GM10248 (cell line): ENCODE data around the gene COPS4.

Source experiments
- CTCF ChIA-PET: fragments of 300-600 bp; sonication (Branson Sonifier 250); formaldehyde crosslinking; extraction: SDS; loops from one replicate; lab custom pipeline; 2021; ENCODE audit warnings: antibody characterized with exemption; lab: Yijun Ruan, JAX
- POLR2A ChIA-PET: fragments of 350-650 bp; sonication (Branson Sonifier 250); formaldehyde crosslinking; extraction: SDS; loops from one replicate; lab custom pipeline; 2020; ENCODE audit warnings: antibody characterized with exemption; lab: Yijun Ruan, JAX
- DNase-seq: peaks from one replicate; pipeline ENCODE4 v3.0.0; 2012; ENCODE audit errors: extremely low spot score
- CTCF ChIP-seq: IDR thresholded peaks from 2 replicates; pipeline ENCODE4 v1.5.1; 2012; ENCODE audit warnings: mild to moderate bottlenecking, low read depth; ENCODE audit errors: extremely low read depth, missing control alignments, control extremely low read depth

Gene COPS4

GRCh38 chr4:83012200-83012686 lies 22.7 kb upstream of the COPS4 start:
- CTCF ChIA-PET: interaction anchor here (0.7 to 2.6 kb wide), 6 partner anchors 9 to 270 kb away, joined by 3 to 10 read pairs (median 5); partner anchors contain the start of gene COPS4
- peak; percentile 30 for DNase-seq
- no peak for TF ChIP-seq CTCF
- POLR2A ChIA-PET: interaction anchor here (0.7 to 1.2 kb wide), 3 partner anchors 23 to 140 kb away, joined by 3 to 5 read pairs (median 5); partner anchors contain the start of gene COPS4

GRCh38 chr4:83012687-83013419 lies 22.1 kb upstream of the COPS4 start:
- peak; percentile 97 for DNase-seq
- ChIA-PET CTCF (interaction anchor here (0.6 to 1.5 kb wide), 5 partner anchors 10 to 269 kb away, joined by 3 to 5 read pairs (median 4); partner anchors contain the start of gene COPS4), POLR2A (interaction anchor here (0.6 to 1.0 kb wide), 2 partner anchors 22 to 239 kb away, joined by 3 to 5 read pairs; partner anchors contain the start of gene COPS4)
- peak; percentile 49 for TF ChIP-seq CTCF

GRCh38 chr4:83013420-83013867 lies 21.5 kb upstream of the COPS4 start:
- DNase-seq: no peak
- CTCF ChIA-PET: interaction anchor here (0.6 to 1.1 kb wide), 4 partner anchors 10 to 114 kb away, joined by 3 to 4 read pairs (median 4); partner anchors contain the start of gene COPS4
- no peak for TF ChIP-seq CTCF
- POLR2A ChIA-PET: interaction anchor here (0.6 to 1.0 kb wide), 2 partner anchors 22 to 238 kb away, joined by 3 to 5 read pairs; partner anchors contain the start of gene COPS4

GRCh38 chr4:83013902-83014301 lies 21.1 kb upstream of the COPS4 start:
- POLR2A ChIA-PET: no interaction called here
- no peak for DNase-seq
- TF ChIP-seq CTCF: no peak
- CTCF ChIA-PET: interaction anchor here (0.5 kb wide), 1 partner anchor 266 kb away, joined by 3 read pairs; no protein-coding TSS in a partner anchor

DNA sequence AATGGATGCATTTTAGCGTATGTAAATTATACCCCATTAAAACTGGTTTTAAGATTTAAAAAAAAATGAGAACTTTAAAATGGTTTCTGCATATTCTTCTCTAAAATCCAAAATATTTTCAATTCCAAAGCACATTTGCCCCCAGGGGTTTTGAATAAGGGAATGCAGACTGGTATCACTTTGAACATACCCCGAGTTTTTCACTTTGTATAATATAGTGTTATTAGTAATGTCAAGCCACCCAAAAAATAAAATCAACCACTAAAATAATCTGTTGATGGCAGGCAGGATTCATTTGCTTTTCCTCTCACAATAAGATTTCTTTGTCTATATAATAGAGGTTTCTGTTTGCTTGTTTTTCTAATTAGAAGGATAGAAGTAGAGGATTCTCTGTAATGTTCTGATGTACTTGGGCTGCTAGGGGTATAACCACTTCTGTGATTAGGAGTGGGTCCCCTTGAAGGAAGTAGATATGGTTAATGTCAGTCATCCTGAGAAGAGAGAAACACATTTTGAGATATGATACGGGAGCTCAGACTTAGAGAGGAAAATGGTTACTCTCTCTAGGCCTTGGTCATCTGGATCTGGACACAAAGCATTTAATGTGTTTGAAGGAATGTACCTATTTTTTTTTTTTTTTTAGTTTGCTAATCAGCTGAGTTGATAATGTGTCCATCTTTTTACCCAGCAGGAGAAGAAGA lies 15.0 kb upstream of the COPS4 start:
- CTCF ChIA-PET: interaction anchor here (0.8 to 0.9 kb wide), 2 partner anchors 17 to 49 kb away, joined by 3 read pairs; no protein-coding TSS in a partner anchor
- DNase-seq: no peak
- POLR2A ChIA-PET: no interaction called here
- no peak for TF ChIP-seq CTCF
